Liver (tissue), 9 donors: ENCODE data around the gene TAF11L2. TPM values are rescaled to one million over a fixed set of nuclear protein-coding genes. Genes with fewer than 3 reads are reported as not detected.

Experiments
- DNase-seq: peaks from one replicate; pipeline ENCODE4 v3.0.0-alpha.2; 2017; ENCODE audit warnings: low spot score
- H3K27ac ChIP-seq, 2 donors: one replicate each; pipeline ENCODE4 v1.7.0; 2013; ENCODE audit warnings: inconsistent platforms in 2 of 2, low read length in 2 of 2, control low read depth in 1 of 2, low read depth in 1 of 2, mild to moderate bottlenecking in 1 of 2
- H3K27me3 ChIP-seq, 4 donors: one replicate each; pipeline versions ENCODE4 v1.6.1 to v1.7.0; 2013; ENCODE audit warnings: low read length in 3 of 4, inconsistent platforms in 1 of 4, mild to moderate bottlenecking in 1 of 4, moderate library complexity in 1 of 4; ENCODE audit not compliant: control insufficient read depth in 4 of 4, insufficient read depth in 4 of 4
- H3K36me3 ChIP-seq, 4 donors: one replicate each; pipeline versions ENCODE4 v1.6.1 to v1.7.0; 2013; ENCODE audit warnings: low read length in 3 of 4, mild to moderate bottlenecking in 3 of 4, low read depth in 1 of 4, moderate library complexity in 1 of 4; ENCODE audit not compliant: control insufficient read depth in 4 of 4, insufficient read depth in 3 of 4
- H3K4me1 ChIP-seq, 4 donors: one replicate each; pipeline versions ENCODE4 v1.6.1 to v1.7.0; 2013; ENCODE audit warnings: low read length in 3 of 4, mild to moderate bottlenecking in 3 of 4, moderate library complexity in 1 of 4; ENCODE audit not compliant: control insufficient read depth in 4 of 4, insufficient read depth in 4 of 4
- H3K4me3 ChIP-seq, 3 donors: one replicate each; pipeline versions ENCODE4 v1.6.1 to v1.7.0; 2013; ENCODE audit warnings: low read length in 3 of 3, control low read depth in 1 of 3, low read depth in 1 of 3, mild to moderate bottlenecking in 1 of 3
- H3K9ac ChIP-seq, 2 donors: one replicate each; pipeline ENCODE4 v1.7.0; 2013; ENCODE audit warnings: low read length in 2 of 2, mild to moderate bottlenecking in 2 of 2, moderate library complexity in 2 of 2, control low read depth in 1 of 2, low read depth in 1 of 2
- H3K9me3 ChIP-seq, 4 donors: one replicate each; pipeline versions ENCODE4 v1.6.1 to v1.7.0; 2013; ENCODE audit warnings: low read length in 3 of 4; ENCODE audit not compliant: control insufficient read depth in 4 of 4
- ATF3 ChIP-seq: IDR thresholded peaks from 2 replicates; pipeline ENCODE4 v1.6.1; 2016; ENCODE audit warnings: antibody characterized with exemption
- CTCF ChIP-seq: fragments of 150-350 bp; IDR thresholded peaks from 2 replicates; pipeline ENCODE4 v1.5.1; 2017; ENCODE audit warnings: improper control_type of control experiment, low read depth, low read length; ENCODE audit not compliant: missing input control
- EGR1 ChIP-seq, 2 donors: IDR thresholded peaks; 2 replicates each; pipeline ENCODE4 v1.6.1; 2016 to 2018; ENCODE audit warnings: antibody characterized with exemption in 2 of 2, low read depth in 2 of 2
- FOXA2 ChIP-seq: IDR thresholded peaks from 2 replicates; pipeline ENCODE4 v1.6.1; 2016; ENCODE audit warnings: antibody characterized with exemption
- GABPA ChIP-seq, 2 donors: IDR thresholded peaks in 1 of 2; conservative IDR thresholded peaks in 1 of 2; 2 replicates each; pipeline ENCODE4 v1.6.1; 2016; ENCODE audit warnings: antibody characterized with exemption in 2 of 2, mild to moderate bottlenecking in 1 of 2, moderate library complexity in 1 of 2
- HNF4A ChIP-seq, 2 donors: conservative IDR thresholded peaks; 2 replicates each; pipeline ENCODE4 v1.6.1; 2016; ENCODE audit warnings: antibody characterized with exemption in 2 of 2, mild to moderate bottlenecking in 2 of 2
- HNF4G ChIP-seq: IDR thresholded peaks from 2 replicates; pipeline ENCODE4 v1.6.1; 2016; ENCODE audit warnings: antibody characterized with exemption
- JUND ChIP-seq, 2 donors: IDR thresholded peaks; 2 replicates each; pipeline ENCODE4 v1.6.1; 2016; ENCODE audit warnings: antibody characterized with exemption in 2 of 2
- MAX ChIP-seq: IDR thresholded peaks from 2 replicates; pipeline ENCODE4 v1.6.1; 2016; ENCODE audit warnings: antibody characterized with exemption
- NR2F2 ChIP-seq: IDR thresholded peaks from 2 replicates; pipeline ENCODE4 v1.6.1; 2016; ENCODE audit warnings: antibody characterized with exemption
- RAD21 ChIP-seq, 2 donors: IDR thresholded peaks; 2 replicates each; pipeline ENCODE4 v1.6.1; 2016; ENCODE audit warnings: antibody characterized with exemption in 2 of 2, mild to moderate bottlenecking in 2 of 2
- REST ChIP-seq: IDR thresholded peaks from 2 replicates; pipeline ENCODE4 v1.6.1; 2016; ENCODE audit warnings: antibody characterized with exemption, mild to moderate bottlenecking
- RXRA ChIP-seq, 2 donors: IDR thresholded peaks; 2 replicates each; pipeline ENCODE4 v1.6.1; 2017 to 2018; ENCODE audit warnings: antibody characterized with exemption in 2 of 2, mild to moderate bottlenecking in 1 of 2
- SP1 ChIP-seq: IDR thresholded peaks from 2 replicates; pipeline ENCODE4 v1.6.1; 2018; ENCODE audit warnings: antibody characterized with exemption, mild to moderate bottlenecking
- YY1 ChIP-seq: IDR thresholded peaks from 2 replicates; pipeline ENCODE4 v1.6.1; 2016; ENCODE audit warnings: antibody characterized with exemption, mild to moderate bottlenecking
- ZBTB33 ChIP-seq: IDR thresholded peaks from 2 replicates; pipeline ENCODE4 v1.6.1; 2016; ENCODE audit warnings: antibody characterized with exemption
- WGBS: extraction: QIAGEN DNeasy Blood & Tissue Kit; methylation state at CpG from one replicate; pipeline ENCODE4 v1.1.7; 2013; 5-methylcytosine and 5-hydroxymethylcytosine counted together
- polyA plus RNA-seq, 2 donors: library from polyadenylated mRNA; stranded (reverse) in 1 of 2; unstranded in 1 of 2; fragments of 200-250 nt in 1 of 2; fragments of >200 nt in 1 of 2; fragmentation: Nextera tagmentation in 1 of 2; extraction: Ambion mirVana in 1 of 2; gene quantifications; one replicate each; pipeline versions ENCODE4 v1.2.1 to v1.2.3, GENCODE V29; 2013 to 2015
- total RNA-seq, 2 donors: library from RNA; depleted of rRNA; stranded (reverse); fragments of >200 nt; gene quantifications; one replicate each; pipeline ENCODE4 v1.2.3, GENCODE V29; 2014
- donor health status: healthy.
- donor health status: healthy.
- donor health status: healthy.
- donor health status: healthy.
- donor health status: healthy.

Gene TAF11L2
- total and polyA plus RNA-seq, 4 donors: not detected

GRCh38 chr5:17492770-17493169, 5.3 kb upstream of the TAF11L2 start:
- Histone ChIP-seq H3K9ac (no peak overlapping the region), H3K36me3 (no peaks in the 10 kb centered on the region), H3K4me3 (no peak overlapping the region), H3K9me3 (peaks cover 0 to 3% (median under 1%) of the 10 kb centered on the region in 4 donors), H3K27ac (no peak overlapping the region), H3K27me3 (peaks cover 0 to 2% (median 0%) of the 10 kb centered on the region in 4 donors), H3K4me1 (no peaks in the 10 kb centered on the region)
- no peak for TF ChIP-seq MAX
- TF ChIP-seq SP1: no peak
- no peak for TF ChIP-seq ZBTB33
- no peak for TF ChIP-seq FOXA2
- no peak for TF ChIP-seq CTCF
- TF ChIP-seq ATF3: no peak
- no peak for TF ChIP-seq REST
- TF ChIP-seq HNF4A (conservative IDR thresholded peaks at IDR 0.05): no peak
- no peak for TF ChIP-seq RXRA (IDR thresholded peaks at IDR 0.05)
- TF ChIP-seq HNF4G: no peak
- TF ChIP-seq JUND (IDR thresholded peaks at IDR 0.05): no peak
- WGBS: 87% methylated on average over 3 of the region's 3 CpGs
- DNase-seq: no peak

- no peak for DNase-seq
- 63% methylated on average over 4 of the region's 4 CpGs for WGBS
- no peaks in the 10 kb centered on the region for H3K36me3 ChIP-seq
- H3K9me3 ChIP-seq: peaks cover 0 to 3% (median under 1%) of the 10 kb centered on the region in 4 donors
- no peaks in the 10 kb centered on the region for H3K4me1 ChIP-seq
- H3K27me3 ChIP-seq: peaks cover 0 to 2% (median 0%) of the 10 kb centered on the region in 4 donors
- H3K27ac ChIP-seq: no peak overlapping the region
- no peak overlapping the region for H3K4me3 ChIP-seq
- no peak overlapping the region for H3K9ac ChIP-seq
- TF ChIP-seq YY1: no peak
- TF ChIP-seq HNF4A (conservative IDR thresholded peaks at IDR 0.05): no peak
- TF ChIP-seq SP1: no peak
- no peak for TF ChIP-seq RAD21 (IDR thresholded peaks at IDR 0.05)
- no peak for TF ChIP-seq ZBTB33
- no peak for TF ChIP-seq JUND (IDR thresholded peaks at IDR 0.05)
- no peak for TF ChIP-seq GABPA (IDR thresholded peaks at IDR 0.05 in 1 of 2, conservative IDR thresholded peaks at IDR 0.05 in 1 of 2)
- TF ChIP-seq RXRA (IDR thresholded peaks at IDR 0.05): no peak
- TF ChIP-seq EGR1 (IDR thresholded peaks at IDR 0.05; ENCODE audit: low read depth in 2 of 2): no peak
- TF ChIP-seq REST: no peak
- no peak for TF ChIP-seq NR2F2
- TF ChIP-seq HNF4G: no peak
Observed at GRCh38 chr5:17497446-17497845, 585 bp upstream of the TAF11L2 start.
